Thyroid gland (tissue), 4 donors: Measurements from ENCODE around the gene JCHAIN.

Source experiments
- CTCF ChIP-seq, 6 experiments: fragments of 200-600 bp in 3 of 6; fragments of 450-650 bp in 3 of 6; sonication (generic) in 3 of 6; IDR thresholded peaks; one replicate each; pipeline ENCODE4 v1.5.1; 2016 to 2019; ENCODE audit warnings: antibody characterized with exemption in 6 of 6, mild to moderate bottlenecking in 2 of 6, inconsistent platforms in 1 of 6, moderate library complexity in 1 of 6
- POLR2A ChIP-seq, 2 donors: fragments of 450-650 bp; IDR thresholded peaks; one replicate each; pipeline ENCODE4 v1.6.1; 2017; ENCODE audit warnings: antibody characterized with exemption in 2 of 2, mild to moderate bottlenecking in 2 of 2, moderate library complexity in 1 of 2

GRCh38 chr4:70700712-70701111 lies 34.4 kb upstream of the JCHAIN start:
- TF ChIP-seq CTCF (IDR thresholded peaks at IDR 0.05) (no peak), POLR2A (IDR thresholded peaks at IDR 0.05) (no peak)
